Neural progenitor cell (in vitro differentiated cells): ENCODE results near the gene KIAA1549. TPM values are rescaled to one million over a fixed set of nuclear protein-coding genes. Genes with fewer than 3 reads are reported as not detected.
"Not testable (repeated sequence)": the region's sequence is repeated elsewhere in the genome, so short reads cannot be mapped to it uniquely, and the experiment has no call there.

Experiments
- DNase-seq: peaks from one replicate; pipeline ENCODE4 v3.0.0-alpha.2; 2016; ENCODE audit warnings: low spot score
- H2AFZ ChIP-seq: fragments of 200-600 bp; sonication (generic); replicated peaks from 2 replicates; pipeline ENCODE4 v1.6.1; 2016; ENCODE audit warnings: antibody characterized with exemption
- H3F3A ChIP-seq: fragments of 200-600 bp; sonication (generic); 2 replicates; pipeline ENCODE4 v1.6.1; 2016; ENCODE audit warnings: antibody characterized with exemption, low read depth
- H3K27ac ChIP-seq: fragments of 200-600 bp; sonication (generic); 2 replicates; pipeline ENCODE4 v1.5.1; 2016; ENCODE audit warnings: mild to moderate bottlenecking
- H3K27me3 ChIP-seq: fragments of 200-600 bp; sonication (generic); 2 replicates; pipeline ENCODE4 v1.6.1; 2016; ENCODE audit warnings: mild to moderate bottlenecking, moderate library complexity
- H3K36me3 ChIP-seq: fragments of 200-600 bp; sonication (generic); 2 replicates; pipeline ENCODE4 v1.5.1; 2016
- H3K4me1 ChIP-seq: fragments of 200-600 bp; sonication (generic); 2 replicates; pipeline ENCODE4 v1.6.1; 2016; ENCODE audit warnings: mixed run types
- H3K4me2 ChIP-seq: fragments of 200-600 bp; sonication (generic); 2 replicates; pipeline ENCODE4 v1.6.1; 2016
- H3K4me3 ChIP-seq: fragments of 200-600 bp; sonication (generic); 2 replicates; pipeline ENCODE4 v1.5.1; 2016
- H3K79me2 ChIP-seq: fragments of 200-600 bp; sonication (generic); 2 replicates; pipeline ENCODE4 v1.6.1; 2016; ENCODE audit warnings: low read depth
- H3K9ac ChIP-seq: fragments of 200-600 bp; sonication (generic); 2 replicates; pipeline ENCODE4 v1.6.1; 2016
- H3K9me3 ChIP-seq: fragments of 200-600 bp; sonication (generic); 2 replicates; pipeline ENCODE4 v1.5.1; 2016; ENCODE audit warnings: low read depth
- H4K20me1 ChIP-seq: fragments of 200-600 bp; sonication (generic); 2 replicates; pipeline ENCODE4 v1.6.1; 2016; ENCODE audit warnings: low read depth
- H3K27ac Mint-ChIP-seq: 3 replicates; pipeline ENCODE4 v1.8.0; 2021; ENCODE audit warnings: mixed read lengths
- H3K27me3 Mint-ChIP-seq: 2 replicates; pipeline ENCODE4 v1.8.0; 2022; ENCODE audit warnings: low read depth, mild to moderate bottlenecking, inconsistent platforms, moderate library complexity, mixed read lengths; ENCODE audit not compliant: insufficient read depth
- H3K36me3 Mint-ChIP-seq: 3 replicates; pipeline ENCODE4 v1.8.0; 2021; ENCODE audit warnings: mixed read lengths
- H3K4me1 Mint-ChIP-seq: 3 replicates; pipeline ENCODE4 v1.8.0; 2021; ENCODE audit warnings: mixed read lengths
- H3K4me3 Mint-ChIP-seq: 3 replicates; pipeline ENCODE4 v1.8.0; 2021; ENCODE audit warnings: mild to moderate bottlenecking, moderate library complexity, mixed read lengths
- H3K9me3 Mint-ChIP-seq: 3 replicates; pipeline ENCODE4 v1.8.0; 2020; ENCODE audit warnings: mixed read lengths
- EZH2 ChIP-seq: fragments of 200-600 bp; sonication (generic); IDR thresholded peaks from 2 replicates; pipeline ENCODE4 v1.6.1; 2017; ENCODE audit warnings: antibody characterized with exemption, mild to moderate bottlenecking, moderate library complexity
- EZH2phosphoT487 ChIP-seq: fragments of 200-600 bp; sonication (generic); IDR thresholded peaks from 2 replicates; pipeline ENCODE4 v1.6.1; 2017; ENCODE audit warnings: antibody characterized with exemption
- total RNA-seq: library from RNA; depleted of rRNA; stranded (reverse); fragments of >200 nt; gene quantifications from 2 replicates; pipeline ENCODE4 v1.2.3, GENCODE V29; 2015; ENCODE audit warnings: low replicate concordance
- TF ChIP-seq, protein P1 (sequence below): fragments of 200-600 bp; sonication (generic); IDR thresholded peaks from 2 replicates; pipeline ENCODE4 v1.5.1; 2017; ENCODE audit warnings: antibody characterized with exemption, mild to moderate bottlenecking

The KIAA1549 gene
- total RNA-seq, 1 donor from 2014 or later = 4.8 TPM

DNA sequence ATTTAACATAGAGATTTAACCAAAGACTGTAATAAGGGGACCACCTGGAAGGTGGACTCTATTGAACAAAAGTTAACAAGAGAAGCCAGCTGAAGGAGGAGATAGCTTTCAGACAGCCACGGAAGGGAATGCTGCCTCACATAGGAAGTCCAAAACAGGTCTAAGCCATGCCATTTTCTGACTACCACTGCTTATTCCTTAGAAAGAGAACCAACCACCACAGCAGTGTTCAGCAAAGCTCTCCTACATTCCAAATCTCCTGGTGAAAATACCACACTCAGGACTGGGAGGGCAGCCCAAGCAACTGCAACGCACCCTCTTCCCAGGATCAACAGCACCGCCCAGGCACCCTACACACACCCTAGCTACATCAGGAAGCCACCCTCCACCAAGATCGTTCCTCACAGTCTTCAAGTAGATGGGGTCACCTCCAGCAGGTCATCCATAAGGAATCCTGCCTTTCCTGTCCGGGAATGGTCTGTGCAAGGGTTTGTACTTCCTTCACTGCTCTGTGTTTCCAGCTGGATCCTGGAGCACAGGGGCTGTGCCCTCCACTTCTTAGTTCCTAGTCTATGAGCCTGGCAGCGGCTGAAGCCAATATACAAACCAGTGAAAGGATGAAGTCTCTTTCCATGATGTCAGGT lies 2.5 kb downstream of the KIAA1549 start:
- Histone ChIP-seq H3K4me1 (peaks cover 48% of the 10 kb centered on the region), H3K4me2 (peak overlapping the region; percentile 44), H3K9me3 (no peaks in the 10 kb centered on the region), H3F3A (peaks cover 51% of the 10 kb centered on the region), H3K4me3 (no peak overlapping the region), H3K9ac (no peak overlapping the region), H3K27ac (no peak overlapping the region), H3K79me2 (peaks cover 62% of the 10 kb centered on the region), H4K20me1 (peaks cover 66% of the 10 kb centered on the region), H3K27me3 (peaks cover 50% of the 10 kb centered on the region), H2AFZ (no peak overlapping the region), H3K36me3 (no peaks in the 10 kb centered on the region)
- peaks cover 9% of the 10 kb centered on the region for H3K36me3 Mint-ChIP-seq
- no peak for DNase-seq
- no peak overlapping the region for H3K27ac Mint-ChIP-seq
- peak overlapping the region; percentile 99 for H3K4me3 Mint-ChIP-seq
- H3K4me1 Mint-ChIP-seq = peaks cover 51% of the 10 kb centered on the region
- H3K27me3 Mint-ChIP-seq = peaks cover 3% of the 10 kb centered on the region
- no peaks in the 10 kb centered on the region for H3K9me3 Mint-ChIP-seq
- TF ChIP-seq EZH2phosphoT487 (no peak), EZH2 (no peak)
- TF ChIP-seq, protein P1, sequence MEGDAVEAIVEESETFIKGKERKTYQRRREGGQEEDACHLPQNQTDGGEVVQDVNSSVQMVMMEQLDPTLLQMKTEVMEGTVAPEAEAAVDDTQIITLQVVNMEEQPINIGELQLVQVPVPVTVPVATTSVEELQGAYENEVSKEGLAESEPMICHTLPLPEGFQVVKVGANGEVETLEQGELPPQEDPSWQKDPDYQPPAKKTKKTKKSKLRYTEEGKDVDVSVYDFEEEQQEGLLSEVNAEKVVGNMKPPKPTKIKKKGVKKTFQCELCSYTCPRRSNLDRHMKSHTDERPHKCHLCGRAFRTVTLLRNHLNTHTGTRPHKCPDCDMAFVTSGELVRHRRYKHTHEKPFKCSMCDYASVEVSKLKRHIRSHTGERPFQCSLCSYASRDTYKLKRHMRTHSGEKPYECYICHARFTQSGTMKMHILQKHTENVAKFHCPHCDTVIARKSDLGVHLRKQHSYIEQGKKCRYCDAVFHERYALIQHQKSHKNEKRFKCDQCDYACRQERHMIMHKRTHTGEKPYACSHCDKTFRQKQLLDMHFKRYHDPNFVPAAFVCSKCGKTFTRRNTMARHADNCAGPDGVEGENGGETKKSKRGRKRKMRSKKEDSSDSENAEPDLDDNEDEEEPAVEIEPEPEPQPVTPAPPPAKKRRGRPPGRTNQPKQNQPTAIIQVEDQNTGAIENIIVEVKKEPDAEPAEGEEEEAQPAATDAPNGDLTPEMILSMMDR = no peak

DNA sequence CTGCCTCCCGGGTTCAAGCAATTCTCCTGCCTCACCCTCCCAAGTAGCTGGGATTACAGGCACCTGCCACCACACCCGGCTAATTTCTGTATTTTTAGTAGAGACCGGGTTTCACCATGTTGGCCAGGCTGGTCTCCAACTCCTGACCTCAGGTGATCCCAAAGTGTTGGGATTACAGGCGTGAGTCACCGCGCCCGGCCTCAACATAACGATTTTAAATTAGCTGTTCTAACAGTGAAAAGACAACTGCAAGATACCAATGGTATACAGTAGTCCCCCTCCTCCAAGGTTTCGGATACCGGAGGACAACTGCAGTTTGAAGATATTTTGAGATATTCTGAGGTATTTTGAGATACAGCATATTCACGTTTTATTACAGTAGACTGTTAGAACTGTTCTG lies 5.0 kb downstream of the KIAA1549 start:
- not testable (repeated sequence) for H3K4me2 ChIP-seq, H3K9ac ChIP-seq, H3K4me3 ChIP-seq, H3K9me3 ChIP-seq, H3K27me3 Mint-ChIP-seq, H3K4me3 Mint-ChIP-seq, H3K27ac ChIP-seq, H3K36me3 ChIP-seq, H2AFZ ChIP-seq, DNase-seq, H3K27ac Mint-ChIP-seq
- Histone ChIP-seq H3K79me2 (peaks cover 87% of the 10 kb centered on the region), H3F3A (peaks cover 37% of the 10 kb centered on the region), H3K27me3 (peaks cover 30% of the 10 kb centered on the region), H3K4me1 (peaks cover 44% of the 10 kb centered on the region), H4K20me1 (peaks cover 90% of the 10 kb centered on the region)
- Mint-ChIP-seq H3K36me3 (peaks cover 27% of the 10 kb centered on the region), H3K4me1 (peaks cover 53% of the 10 kb centered on the region), H3K9me3 (peaks cover 11% of the 10 kb centered on the region)

DNA sequence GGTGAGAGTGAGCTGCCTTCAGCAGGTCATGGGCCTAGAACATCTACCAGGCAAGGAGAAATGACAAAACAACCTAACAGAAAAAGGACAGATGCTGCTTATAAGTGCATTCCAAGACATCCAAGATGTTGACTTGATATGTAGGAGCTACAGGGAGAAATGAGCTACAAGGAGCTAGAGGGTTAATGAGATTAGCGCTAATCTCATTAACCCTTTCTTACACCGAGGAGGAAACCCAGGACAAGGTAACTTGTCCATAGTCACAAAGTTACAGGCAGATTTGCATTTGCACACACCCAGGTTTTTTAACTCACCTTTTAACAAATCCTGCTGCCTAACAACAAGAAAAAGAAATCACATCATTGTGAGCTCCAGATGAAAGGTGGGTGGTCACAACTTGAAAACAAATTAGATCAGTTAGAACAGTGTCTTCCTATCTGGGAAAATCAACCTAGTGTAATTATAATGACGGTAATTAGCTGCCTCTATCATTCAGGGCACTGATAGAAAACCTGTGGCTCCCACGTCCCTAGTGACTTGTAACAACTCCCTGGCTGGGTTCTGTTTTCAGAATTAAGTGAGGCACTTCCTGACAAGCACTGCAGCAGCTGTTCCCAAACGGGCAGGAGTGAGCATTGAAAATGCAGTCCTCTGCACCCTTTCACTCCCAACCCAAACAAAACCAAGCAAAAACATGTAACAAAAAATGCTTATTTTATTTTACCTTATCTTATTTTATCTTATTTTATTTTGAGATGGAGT lies 5.7 kb downstream of the KIAA1549 start:
- Histone ChIP-seq H4K20me1 (peaks cover 90% of the 10 kb centered on the region), H3K4me3 (peak overlapping the region; percentile 18), H2AFZ (no peak overlapping the region), H3K36me3 (no peaks in the 10 kb centered on the region), H3K4me2 (peak overlapping the region; percentile 71), H3K4me1 (peaks cover 44% of the 10 kb centered on the region), H3K9ac (no peak overlapping the region), H3K79me2 (peaks cover 90% of the 10 kb centered on the region), H3K27ac (no peak overlapping the region), H3K27me3 (peaks cover 30% of the 10 kb centered on the region), H3F3A (peaks cover 37% of the 10 kb centered on the region), H3K9me3 (no peaks in the 10 kb centered on the region)
- Mint-ChIP-seq H3K36me3 (peaks cover 31% of the 10 kb centered on the region), H3K4me1 (peaks cover 54% of the 10 kb centered on the region), H3K4me3 (peak overlapping the region; percentile 55), H3K9me3 (peaks cover 11% of the 10 kb centered on the region), H3K27ac (no peak overlapping the region), H3K27me3 (peaks cover under 1% of the 10 kb centered on the region)
- no peak for TF ChIP-seq EZH2
- TF ChIP-seq EZH2phosphoT487 = peak; percentile 84
- TF ChIP-seq, protein P1 = no peak
- DNase-seq = peak; percentile 72
